GM21528 (cell line): ENCODE results near the gene URI1.

Source experiments
- ATAC-seq: cut with Tn5 transposase; IDR thresholded peaks from one replicate; pipeline ENCODE4 v1.9.1; 2021; ENCODE audit warnings: mild to moderate bottlenecking, moderate library complexity; ENCODE audit not compliant: unreplicated experiment, low FRiP score

URI1 gene

DNA sequence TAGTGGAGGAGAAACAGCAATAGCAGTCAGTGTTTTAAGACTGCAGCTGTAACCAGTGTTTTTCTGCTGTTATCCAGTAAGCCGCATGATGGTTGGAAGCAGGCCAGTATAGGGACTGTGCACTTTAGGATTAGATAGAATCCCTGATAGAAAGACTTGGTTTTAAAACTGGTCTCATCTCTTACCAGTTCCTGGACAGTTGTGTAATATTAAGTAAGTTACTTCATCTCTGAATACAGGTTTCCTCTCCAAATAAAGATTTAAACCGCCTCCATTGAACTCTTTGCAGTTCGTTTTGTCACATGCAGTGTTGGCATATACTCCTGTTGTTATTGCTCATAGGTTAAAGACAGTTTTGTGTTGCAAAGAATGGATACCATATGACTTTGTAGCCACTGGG, 25.6 kb downstream of the URI1 start:
- ATAC-seq: no peak

DNA sequence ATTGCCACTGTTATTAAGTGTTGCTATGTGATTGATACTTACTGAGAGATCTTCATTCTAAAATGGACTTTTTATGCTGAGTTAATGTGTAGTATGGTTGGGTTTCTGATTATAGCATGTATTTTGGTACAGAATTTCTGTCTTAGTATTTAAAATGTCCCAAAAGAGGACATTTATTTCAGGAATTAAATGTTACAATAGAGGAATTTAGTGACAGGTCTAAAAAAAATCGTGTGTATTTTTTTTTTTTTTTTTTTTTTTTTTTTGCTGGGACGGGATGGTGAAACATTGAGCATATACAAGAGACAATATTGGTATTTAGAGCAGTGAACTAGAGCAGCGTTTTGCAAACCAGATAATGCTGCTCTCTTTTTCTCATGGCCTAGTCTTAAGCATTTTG, 27.9 kb downstream of the URI1 start:
- no peak for ATAC-seq

DNA sequence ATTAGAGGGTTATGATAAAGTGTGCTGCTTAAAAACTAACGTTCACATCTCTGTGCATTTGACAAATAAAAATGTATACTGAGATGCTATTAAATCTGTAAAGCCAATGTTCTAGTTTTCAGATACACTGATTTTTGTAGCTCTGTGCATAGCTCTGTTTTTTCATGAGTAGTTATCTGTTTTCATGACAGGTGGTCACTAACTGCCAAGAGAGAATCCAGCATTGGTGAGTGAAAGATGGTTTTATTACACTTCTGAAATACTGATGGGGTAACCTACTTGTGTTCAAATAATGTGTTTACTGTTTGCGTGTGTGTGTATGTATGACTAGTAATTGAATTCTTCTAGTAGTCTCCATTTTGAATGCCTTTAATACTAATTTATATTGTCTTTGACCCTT, 29.0 kb downstream of the URI1 start:
- ATAC-seq: no peak

DNA sequence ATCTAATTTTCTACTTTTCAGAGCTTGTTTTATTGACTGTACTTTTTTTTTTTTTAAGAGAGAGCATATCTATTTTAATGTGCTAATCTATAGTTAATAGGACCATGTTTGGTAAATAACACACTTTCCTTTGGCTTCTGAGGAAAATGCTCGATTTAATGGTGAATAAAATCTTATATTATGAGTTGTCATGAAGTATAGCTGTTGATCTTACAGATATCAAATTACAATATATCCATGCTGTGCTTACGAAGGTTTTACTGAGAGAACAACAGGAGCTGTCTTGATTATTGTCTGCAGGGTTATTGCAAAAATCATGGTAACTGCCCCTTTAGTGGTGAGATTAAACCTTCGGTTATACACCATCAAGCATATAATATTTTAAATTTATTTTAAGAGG, 29.6 kb downstream of the URI1 start:
- ATAC-seq: no peak

DNA sequence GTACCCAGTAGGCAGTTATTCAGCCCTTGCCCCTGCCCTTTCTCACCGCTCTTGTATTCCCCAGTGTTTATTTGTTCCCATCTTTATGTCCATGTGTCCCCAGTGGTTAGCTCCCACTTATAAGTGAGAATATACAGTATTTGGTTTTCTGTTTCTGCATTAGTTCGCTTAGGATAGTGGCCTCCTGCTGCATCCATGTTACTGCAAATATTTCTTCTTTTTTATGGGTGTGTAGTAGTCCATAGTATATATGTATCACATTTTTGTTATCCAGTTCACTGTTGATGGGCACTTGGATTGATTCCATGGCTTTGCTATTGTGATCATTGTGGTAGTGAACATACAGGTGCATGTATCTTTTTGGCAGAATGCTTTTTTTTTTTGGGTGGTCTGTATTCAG, 32.7 kb downstream of the URI1 start:
- no peak for ATAC-seq

DNA sequence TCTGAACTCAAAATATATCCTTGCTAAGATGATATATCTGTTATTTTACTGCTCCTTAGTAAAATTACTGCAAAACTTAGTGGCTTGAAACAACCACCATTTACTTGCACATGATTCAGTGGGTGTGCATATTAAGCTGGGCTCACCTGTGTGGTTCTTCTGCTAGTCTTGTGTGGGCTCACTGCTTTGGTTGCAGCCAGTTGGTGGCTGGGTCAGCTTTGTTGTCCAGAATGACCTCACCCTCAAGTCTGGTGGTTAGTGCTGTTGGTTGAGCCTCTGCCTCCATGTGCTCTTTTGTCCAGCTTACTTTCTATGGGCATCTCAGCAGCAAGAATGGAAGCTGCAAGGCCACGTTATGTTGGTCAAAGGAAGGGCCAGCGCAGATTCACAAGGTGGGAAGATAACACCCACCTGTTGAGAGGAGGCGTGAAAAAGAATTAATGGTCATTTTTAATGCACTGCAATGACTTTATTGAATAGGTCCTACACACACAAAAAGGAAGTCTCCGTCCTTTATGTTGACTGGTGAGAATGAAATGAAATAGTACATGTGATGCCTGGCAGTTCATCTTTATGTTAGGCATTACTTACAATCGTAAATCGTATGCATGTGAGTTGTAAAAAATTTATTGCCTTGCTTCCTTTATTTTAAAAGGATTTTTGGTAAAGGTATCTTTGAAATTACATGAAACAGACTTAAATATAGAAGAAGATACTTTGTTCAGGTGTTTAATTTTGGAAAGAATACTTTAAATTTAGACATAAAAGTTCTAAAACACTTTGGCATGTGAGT, 34.3 kb downstream of the URI1 start:
- no peak for ATAC-seq

DNA sequence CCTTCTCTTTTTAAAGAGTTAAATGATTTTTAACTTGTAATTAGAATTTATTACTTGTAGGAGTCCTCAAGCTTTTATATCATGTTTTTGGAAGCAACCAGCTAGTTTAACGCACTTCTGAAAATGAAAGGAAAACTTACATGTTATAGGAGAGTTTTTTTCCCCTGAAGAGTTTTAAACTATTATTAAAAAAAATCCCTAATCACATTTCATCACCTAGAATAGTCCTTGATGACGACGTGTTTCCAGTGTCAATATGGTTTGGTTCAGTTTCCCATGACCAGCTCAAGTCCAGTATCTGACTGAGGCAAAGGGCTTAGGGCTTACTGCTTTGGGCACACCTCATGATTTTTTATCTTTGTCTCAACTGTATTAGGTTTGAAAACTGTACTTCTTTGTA, 36.0 kb downstream of the URI1 start:
- no peak for ATAC-seq

DNA sequence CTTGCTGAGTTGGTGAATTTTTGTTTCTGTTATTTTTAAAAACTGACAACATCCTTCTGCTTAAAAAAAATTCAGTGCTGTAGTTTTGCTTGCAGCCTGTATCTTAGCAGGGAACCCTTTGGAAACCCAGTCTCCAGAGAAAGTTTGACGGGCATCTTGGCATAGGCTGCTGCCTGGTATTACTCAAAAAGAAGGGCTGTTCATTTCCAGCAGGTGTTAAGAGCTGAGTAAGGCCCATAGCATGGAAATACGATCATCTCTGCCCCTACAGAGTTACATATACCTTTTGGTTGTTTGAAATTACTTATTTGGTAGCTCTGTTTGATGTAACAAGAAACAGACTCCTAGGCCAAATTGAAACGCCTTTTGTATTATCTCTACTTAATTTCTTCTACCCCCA, 41.5 kb downstream of the URI1 start:
- ATAC-seq: no peak

DNA sequence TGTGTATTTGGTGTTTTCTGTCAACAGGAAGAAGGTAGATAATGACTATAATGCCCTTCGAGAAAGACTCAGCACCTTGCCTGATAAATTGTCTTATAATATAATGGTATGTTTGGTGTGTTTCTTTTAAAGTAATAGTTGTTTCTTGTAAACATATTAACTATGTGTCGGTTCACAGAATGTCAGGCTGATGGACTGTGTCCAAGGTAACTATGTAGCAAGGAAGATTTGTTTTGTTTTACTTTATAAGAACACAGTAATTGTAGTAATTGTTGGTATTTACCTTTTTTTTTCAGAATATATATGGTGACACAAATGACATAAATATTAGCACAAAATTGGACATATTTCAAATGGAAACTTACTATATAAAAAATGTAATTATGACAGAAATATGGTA, 43.2 kb downstream of the URI1 start:
- ATAC-seq: no peak

DNA sequence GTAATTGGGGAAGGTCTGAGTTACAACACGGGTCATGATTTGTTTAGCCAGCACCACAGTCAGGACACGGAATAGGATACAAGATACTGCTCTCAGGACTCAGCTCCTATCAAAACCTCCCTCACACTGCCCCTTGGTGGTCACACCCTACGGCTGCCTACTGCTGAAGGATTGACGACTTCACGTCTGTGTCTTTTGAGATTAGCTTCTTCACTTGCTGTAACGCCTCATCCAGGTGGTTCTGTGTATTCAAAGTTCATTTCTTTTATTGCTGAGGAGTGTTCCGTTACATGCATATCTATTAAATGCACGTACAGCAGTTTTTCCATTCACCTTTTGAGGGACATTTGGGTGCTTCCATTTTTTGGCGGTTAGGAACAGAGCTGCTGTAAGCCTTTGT, 46.3 kb downstream of the URI1 start:
- no peak for ATAC-seq

DNA sequence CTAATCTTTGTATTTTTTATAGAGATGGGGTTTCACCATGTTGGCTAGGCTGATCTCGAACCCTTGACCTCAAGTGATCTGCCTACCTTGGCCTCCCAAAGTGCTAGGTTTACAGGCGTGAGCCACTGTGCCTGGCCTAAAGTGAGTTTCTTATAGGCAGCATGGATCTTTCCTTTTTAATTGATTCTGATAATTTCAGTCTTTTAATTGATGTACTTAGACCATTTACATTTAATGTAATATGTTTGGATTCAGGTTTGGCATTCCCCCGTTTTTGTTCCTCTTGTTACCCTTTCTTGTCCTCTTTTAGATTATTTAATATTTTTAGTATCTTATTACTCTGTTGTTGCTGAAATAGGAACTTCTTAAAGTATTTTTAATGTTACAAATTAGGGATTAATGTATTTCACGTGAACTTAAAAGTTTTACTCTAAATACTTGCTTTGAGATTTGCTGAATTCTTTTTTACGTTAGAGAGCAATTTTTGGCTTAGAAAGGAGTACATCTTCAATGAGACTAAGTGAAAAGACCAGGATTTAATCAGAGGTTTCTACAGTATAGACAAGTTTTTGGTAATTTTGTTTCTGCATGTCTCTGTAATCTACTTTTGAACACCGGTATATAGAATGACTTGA, 50.3 kb downstream of the URI1 start:
- ATAC-seq: no peak

DNA sequence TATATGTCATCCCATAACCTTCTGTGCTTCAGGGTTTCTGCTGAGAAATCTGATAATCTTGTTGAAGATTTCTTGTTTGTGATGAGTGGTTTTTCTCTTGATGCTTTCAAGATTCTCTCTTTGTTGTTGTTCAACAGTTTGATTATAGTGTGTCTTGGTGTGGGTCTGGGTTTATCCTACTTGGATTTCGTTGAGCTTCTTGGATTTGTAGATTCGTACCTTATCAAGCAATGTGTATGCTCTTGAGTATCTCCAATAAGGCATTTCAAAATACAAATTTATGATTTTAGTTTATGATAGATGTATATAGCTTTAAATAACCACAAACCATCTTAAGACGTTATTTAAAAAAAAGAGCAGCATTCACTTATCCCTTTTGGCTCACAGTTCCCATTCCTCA, 57.5 kb downstream of the URI1 start:
- no peak for ATAC-seq

DNA sequence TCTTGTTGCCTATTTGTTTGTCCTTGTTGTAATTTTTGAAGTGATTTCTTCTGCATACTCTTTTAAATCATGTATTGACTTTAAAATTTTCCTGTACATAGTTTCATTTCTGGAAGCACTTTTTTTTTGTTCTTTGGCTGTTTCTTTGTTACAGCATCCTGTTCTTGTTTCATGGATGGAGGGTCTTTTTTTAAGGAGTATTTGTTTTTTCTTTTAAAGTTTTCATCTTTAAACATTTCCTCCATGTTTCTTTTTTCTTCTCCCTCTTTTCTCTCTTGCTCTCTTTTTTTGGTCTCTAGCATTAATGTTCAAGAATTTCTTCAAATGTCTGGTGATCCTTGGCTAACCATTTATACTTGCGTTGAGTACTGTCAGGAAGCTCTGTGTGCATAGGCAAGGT, 58.8 kb downstream of the URI1 start:
- ATAC-seq: no peak

DNA sequence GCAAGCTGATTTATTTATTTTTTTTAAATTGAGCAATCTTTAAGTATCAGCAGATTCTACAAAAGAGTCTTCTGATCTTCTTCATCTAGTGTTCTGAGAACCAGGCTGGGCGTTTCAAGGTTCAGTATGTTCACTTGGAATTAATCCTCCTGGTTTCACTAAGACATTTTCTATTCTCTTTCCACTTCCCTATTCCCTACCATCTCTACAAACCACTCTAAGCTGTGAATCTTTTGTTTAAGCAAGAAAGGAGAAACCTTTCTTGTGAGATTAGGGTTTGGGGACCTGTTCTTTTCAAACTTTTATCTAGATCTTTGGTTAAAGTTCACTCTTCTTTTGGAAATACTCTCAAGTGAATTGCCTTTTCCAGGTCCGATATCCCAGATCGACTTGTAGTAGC, 59.3 kb downstream of the URI1 start:
- no peak for ATAC-seq

DNA sequence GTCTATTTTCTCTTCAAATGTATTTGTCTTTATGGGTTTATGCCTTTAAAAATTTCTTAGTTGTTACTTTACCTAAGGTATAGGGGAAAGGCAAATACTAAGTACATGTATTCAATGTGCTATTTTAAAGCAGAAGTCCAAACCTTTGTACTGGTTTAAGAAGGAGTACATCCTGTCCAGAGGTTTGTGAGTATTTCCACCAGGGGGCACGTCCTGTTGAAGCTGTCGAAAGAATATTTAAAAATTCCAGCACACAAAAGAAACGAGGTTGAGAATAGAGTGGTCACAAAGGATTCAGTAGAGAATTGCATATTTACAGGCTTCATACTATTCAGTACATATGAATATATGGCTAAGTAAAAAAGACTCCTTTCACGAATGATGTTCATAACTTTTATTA, 59.8 kb downstream of the URI1 start:
- no peak for ATAC-seq

DNA sequence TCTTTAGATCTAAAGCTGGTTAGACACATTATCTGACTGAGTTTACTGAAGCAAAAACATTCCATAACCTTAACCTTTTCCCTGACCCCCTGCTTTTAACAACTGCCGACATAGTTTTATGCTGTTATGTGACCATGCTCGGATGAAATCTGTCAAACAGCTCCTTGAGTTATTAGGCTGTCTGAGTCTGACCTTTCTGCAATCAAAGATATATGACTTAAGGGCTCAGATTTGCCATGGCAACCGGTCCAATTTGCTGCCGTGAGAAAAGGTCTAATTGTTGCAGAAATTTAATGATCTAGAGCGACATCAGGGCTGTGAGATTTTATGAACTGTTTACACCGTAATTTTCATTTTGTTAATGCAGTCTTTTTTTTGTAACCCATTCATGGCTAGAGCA, 61.8 kb downstream of the URI1 start:
- no peak for ATAC-seq

DNA sequence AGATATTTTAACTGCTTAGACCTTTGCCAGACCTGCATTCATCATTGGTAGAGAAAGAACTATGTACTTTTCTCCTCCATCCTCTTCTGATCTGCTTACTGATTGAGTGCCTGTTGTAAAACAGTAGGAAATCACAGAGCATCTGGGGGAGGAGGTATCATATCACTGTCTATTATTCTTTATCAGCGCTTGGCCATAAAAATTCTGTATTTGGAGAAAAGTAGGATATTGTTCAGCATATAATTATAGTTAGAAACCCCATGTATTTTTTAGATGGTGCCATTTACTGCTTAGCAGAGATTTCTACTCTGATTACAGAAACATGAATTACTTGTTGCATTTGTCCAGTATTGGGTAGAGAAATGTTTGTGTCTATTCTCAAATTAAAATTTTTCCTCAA, 62.4 kb downstream of the URI1 start:
- ATAC-seq: no peak

DNA sequence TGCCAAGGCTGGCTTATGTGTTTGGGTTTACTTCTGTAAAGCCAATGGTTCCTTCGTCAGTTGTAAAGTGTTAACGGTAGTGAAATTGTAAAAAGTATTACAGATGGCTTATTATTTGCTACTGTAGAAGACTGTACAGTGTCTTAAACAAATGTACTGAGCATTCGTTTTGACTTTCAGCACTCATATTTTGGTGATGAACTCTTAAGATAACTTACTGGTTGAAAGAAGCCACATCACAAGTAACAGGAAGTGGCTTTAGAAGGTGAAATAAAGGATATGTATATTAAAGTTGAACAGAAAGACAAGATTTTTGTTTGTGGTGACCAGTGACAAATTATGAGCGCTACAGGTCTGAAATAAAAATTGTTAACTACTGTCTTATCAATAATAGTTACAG, 64.2 kb downstream of the URI1 start:
- no peak for ATAC-seq

DNA sequence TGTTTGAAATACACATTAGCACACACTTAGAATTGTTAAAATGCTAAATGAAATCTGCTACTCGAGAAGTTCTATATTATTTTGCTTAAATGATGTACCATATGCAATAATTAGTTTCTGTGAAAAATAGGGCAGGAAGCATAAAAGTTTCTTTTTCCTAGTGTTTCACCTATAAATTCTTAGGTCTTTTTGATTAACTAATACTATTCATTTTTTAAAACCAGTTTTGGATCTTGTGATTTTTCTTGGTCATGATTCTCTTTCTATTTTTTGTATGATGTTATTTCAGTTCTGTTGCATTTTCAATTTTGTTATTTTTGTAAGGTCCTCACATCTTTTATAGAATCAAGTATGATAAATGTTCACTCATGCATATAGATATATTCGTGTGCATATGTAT, 66.1 kb downstream of the URI1 start:
- no peak for ATAC-seq

DNA sequence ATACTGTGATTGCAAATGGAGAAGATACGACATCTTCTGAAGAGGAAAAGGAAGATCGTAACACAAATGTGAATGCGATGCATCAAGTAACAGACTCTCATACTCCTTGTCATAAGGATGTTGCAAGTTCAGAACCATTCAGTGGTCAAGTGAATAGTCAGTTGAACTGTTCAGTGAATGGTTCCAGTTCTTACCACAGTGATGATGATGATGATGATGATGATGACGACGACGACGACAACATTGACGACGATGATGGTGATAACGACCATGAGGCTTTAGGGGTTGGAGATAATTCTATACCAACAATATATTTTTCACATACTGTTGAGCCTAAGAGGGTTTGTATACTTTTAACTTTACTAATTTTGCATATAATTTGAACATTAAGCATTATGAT, 67.0 kb downstream of the URI1 start:
- no peak for ATAC-seq

DNA sequence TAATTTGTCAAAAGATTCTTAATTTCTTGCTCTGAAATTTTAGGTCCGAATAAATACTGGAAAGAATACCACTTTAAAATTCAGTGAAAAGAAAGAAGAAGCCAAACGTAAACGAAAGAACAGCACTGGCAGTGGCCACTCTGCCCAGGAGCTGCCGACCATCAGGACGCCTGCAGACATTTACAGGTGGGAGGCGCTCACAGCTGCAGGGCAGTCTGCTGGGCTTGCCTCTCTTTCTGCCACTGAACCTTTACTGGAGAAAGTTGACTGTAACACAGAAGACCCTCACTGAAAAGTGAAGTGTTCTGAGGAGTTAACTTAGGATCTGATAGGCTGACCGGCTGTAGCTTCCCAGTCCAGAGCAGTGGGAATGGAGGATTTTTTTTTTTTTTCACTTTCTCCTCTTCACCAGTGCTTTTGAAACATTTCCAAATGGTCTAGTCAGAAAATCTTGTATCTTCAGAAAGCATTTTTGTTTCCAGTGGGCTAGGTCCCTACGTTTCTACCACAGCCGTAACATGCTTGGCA, 69.1 kb downstream of the URI1 start:
- ATAC-seq: no peak

DNA sequence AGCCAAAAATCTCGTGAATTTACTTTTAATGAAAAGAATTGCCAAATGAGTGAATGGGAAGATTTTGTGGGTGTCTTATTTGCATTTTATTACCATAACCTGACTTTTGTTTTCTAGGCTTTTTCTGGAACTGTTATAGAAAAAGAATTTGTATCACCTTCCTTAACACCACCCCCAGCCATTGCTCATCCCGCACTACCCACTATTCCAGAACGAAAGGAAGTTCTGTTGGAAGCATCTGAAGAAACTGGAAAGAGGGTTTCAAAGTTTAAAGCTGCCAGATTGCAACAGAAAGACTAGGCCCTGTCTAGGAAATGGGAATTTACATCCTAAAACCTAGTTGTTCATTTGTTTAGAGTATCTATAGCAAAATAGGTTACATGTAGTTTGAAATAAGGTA, 72.7 kb downstream of the URI1 start:
- no peak for ATAC-seq
